Ammon's horn (tissue), 1 donor: ENCODE measurements around the gene VGLL4.
"Not testable (repeated sequence)": the region's sequence is repeated elsewhere in the genome, so short reads cannot be mapped to it uniquely, and the experiment has no call there.

Experiments used
- DNase-seq: peaks from one replicate; pipeline ENCODE4 v3.0.0-alpha.2; 2016; ENCODE audit warnings: low spot score

The VGLL4 gene

GRCh38 chr3:11606090-11606784, 37.5 kb downstream of the VGLL4 start:
- no peak for DNase-seq

- no peak for DNase-seq
These were observed 38.3 kb downstream of the VGLL4 start for GRCh38 chr3:11605398-11605797.

GRCh38 chr3:11604139-11604892, 39.4 kb downstream of the VGLL4 start:
- DNase-seq = no peak

- DNase-seq = no peak
These were observed 40.1 kb downstream of the VGLL4 start for GRCh38 chr3:11603628-11604027.

- DNase-seq = no peak
These were observed 40.7 kb downstream of the VGLL4 start for GRCh38 chr3:11602886-11603527.

GRCh38 chr3:11602239-11602840, 41.4 kb downstream of the VGLL4 start:
- no peak for DNase-seq

GRCh38 chr3:11601446-11602238, 42.1 kb downstream of the VGLL4 start:
- DNase-seq = no peak

- peak; percentile 68 for DNase-seq
These were observed 43.0 kb downstream of the VGLL4 start for GRCh38 chr3:11600501-11601282.

GRCh38 chr3:11596387-11596786, 47.3 kb downstream of the VGLL4 start:
- DNase-seq = no peak

GRCh38 chr3:11595024-11595423, 48.7 kb downstream of the VGLL4 start:
- DNase-seq = not testable (repeated sequence)

- DNase-seq = no peak
These were observed 50.2 kb downstream of the VGLL4 start for GRCh38 chr3:11593318-11594034.

GRCh38 chr3:11592445-11593298, 51.0 kb downstream of the VGLL4 start:
- no peak for DNase-seq

GRCh38 chr3:11591391-11592282, 52.1 kb downstream of the VGLL4 start:
- DNase-seq = peak; percentile 95

GRCh38 chr3:11591002-11591355, 52.7 kb downstream of the VGLL4 start:
- no peak for DNase-seq

GRCh38 chr3:11589706-11590105, 54.0 kb downstream of the VGLL4 start:
- DNase-seq = no peak

- DNase-seq = no peak
These were observed 55.0 kb downstream of the VGLL4 start for GRCh38 chr3:11588755-11589154.

GRCh38 chr3:11588338-11588737, 55.4 kb downstream of the VGLL4 start:
- no peak for DNase-seq

- DNase-seq = no peak
These were observed 55.9 kb downstream of the VGLL4 start for GRCh38 chr3:11587766-11588165.
